ENCODE results near the gene LRRK1.
"Not testable (repeated sequence)": the region's sequence is repeated elsewhere in the genome, so short reads cannot be mapped to it uniquely, and the experiment has no call there.

GRCh38 chr15:101095796-101096406 lies 176.7 kb downstream of the LRRK1 start:
- TF ChIP-seq CTCF, EZH2phosphoT487 (IDR thresholded peaks at IDR 0.05): not testable (repeated sequence)

Data from neural progenitor cell (in vitro differentiated cells).